Measurements from ENCODE around the gene CPB2. TPM values are rescaled to one million over a fixed set of nuclear protein-coding genes. Genes with fewer than 3 reads are reported as not detected.

CPB2 gene
- total and polyA plus RNA-seq, 2 of the 8 experiments (the other 6 are each of a cell fraction or from before 2014, with no cell fraction given) = not detected

DNA sequence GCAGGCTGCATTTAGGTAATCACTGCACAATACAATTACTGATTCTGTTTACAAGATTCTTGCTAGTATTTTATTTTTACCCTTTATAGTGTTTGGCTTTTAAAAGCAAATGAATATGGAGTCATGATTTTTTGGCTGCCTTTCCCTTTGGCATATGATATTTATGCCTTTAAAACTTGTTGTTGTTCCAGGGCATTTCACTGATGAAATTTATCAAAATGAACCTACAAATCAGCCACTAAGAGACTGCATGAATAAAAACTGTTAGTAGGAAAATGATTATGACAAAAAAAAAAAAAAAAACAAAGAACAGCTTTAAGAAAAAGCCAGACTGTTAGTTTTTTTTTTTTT lies 2.6 kb downstream of the CPB2 start (continued):
- no peak for TF ChIP-seq CHD7 (IDR thresholded peaks at IDR 0.05; ENCODE audit: insufficient replicate concordance, low read length)
- TF ChIP-seq BCL11A (IDR thresholded peaks at IDR 0.05; ENCODE audit: low read depth in 2 of 2, low read length in 2 of 2) = no peak
- no peak for TF ChIP-seq HDAC6 (IDR thresholded peaks at IDR 0.05; ENCODE audit: low read depth, low read length)
- TF ChIP-seq CTBP2 (IDR thresholded peaks at IDR 0.05; ENCODE audit: borderline replicate concordance, insufficient read depth, insufficient read length, low read length) = no peak
- TF ChIP-seq RBBP5 (IDR thresholded peaks at IDR 0.05; ENCODE audit: borderline replicate concordance, low read depth, low read length) = no peak
- TF ChIP-seq, protein P1, sequence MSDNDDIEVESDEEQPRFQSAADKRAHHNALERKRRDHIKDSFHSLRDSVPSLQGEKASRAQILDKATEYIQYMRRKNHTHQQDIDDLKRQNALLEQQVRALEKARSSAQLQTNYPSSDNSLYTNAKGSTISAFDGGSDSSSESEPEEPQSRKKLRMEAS (IDR thresholded peaks at IDR 0.05) = no peak
- no peak for TF ChIP-seq CBX5 (IDR thresholded peaks at IDR 0.05; ENCODE audit: low read depth, low read length)
- TF ChIP-seq RFX5 (IDR thresholded peaks at IDR 0.05; ENCODE audit: borderline replicate concordance, low read depth, low read length) = no peak
- no peak for TF ChIP-seq SP2 (IDR thresholded peaks at IDR 0.05; ENCODE audit: low read length)
- TF ChIP-seq TAF7 (optimal IDR thresholded peaks at IDR 0.05; ENCODE audit: borderline replicate concordance, low read depth, low read length) = no peak
- TF ChIP-seq MAFK (IDR thresholded peaks at IDR 0.05; ENCODE audit: low read depth, low read length) = no peak
- no peak for TF ChIP-seq SP1 (IDR thresholded peaks at IDR 0.05; ENCODE audit: low read depth, low read length)
- TF ChIP-seq EGR1 (IDR thresholded peaks at IDR 0.05; ENCODE audit: borderline replicate concordance, low read depth, low read length) = no peak

All from H1 (cell line).